GM10248 (cell line): ENCODE data around the gene LENG1.
"Not testable (repeated sequence)": the region's sequence is repeated elsewhere in the genome, so short reads cannot be mapped to it uniquely, and the experiment has no call there.

Experiments used
- CTCF ChIA-PET: fragments of 300-600 bp; sonication (Branson Sonifier 250); formaldehyde crosslinking; extraction: SDS; loops from one replicate; lab custom pipeline; 2021; ENCODE audit warnings: antibody characterized with exemption; lab: Yijun Ruan, JAX
- POLR2A ChIA-PET: fragments of 350-650 bp; sonication (Branson Sonifier 250); formaldehyde crosslinking; extraction: SDS; loops from one replicate; lab custom pipeline; 2020; ENCODE audit warnings: antibody characterized with exemption; lab: Yijun Ruan, JAX
- DNase-seq: peaks from one replicate; pipeline ENCODE4 v3.0.0; 2012; ENCODE audit errors: extremely low spot score
- TF ChIP-seq, protein P1 (sequence below): IDR thresholded peaks from 2 replicates; pipeline ENCODE4 v1.5.1; 2012; ENCODE audit warnings: mild to moderate bottlenecking, low read depth; ENCODE audit errors: extremely low read depth, missing control alignments, control extremely low read depth

Gene LENG1

DNA sequence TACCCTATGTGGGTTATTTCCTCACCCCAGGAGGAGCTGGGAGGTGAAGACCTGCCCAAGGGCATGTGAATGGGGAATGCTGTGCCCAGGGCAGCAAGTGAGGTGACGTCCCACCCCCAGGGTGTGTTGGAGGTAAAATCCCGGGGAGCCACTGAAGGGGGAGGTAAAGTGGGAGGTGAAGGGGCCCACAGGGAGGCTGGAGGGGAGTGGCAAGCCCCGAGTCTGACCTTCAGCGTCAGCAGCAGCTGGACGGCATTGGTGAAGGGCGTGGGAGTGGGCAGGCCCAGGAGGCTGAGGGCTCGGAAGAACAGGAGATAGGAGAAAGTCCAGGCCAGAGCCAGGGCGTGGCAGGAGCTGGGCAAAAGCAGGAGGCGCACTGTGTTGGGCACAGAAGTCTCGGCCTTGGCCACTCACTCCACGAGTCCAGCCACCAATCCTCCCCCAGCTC, 27.4 kb upstream of the LENG1 start:
- CTCF ChIA-PET: interaction anchor here (1.0 to 5.2 kb wide), 3 partner anchors 13 to 18 kb away, joined by 3 to 22 read pairs (median 3); no protein-coding TSS in a partner anchor
- POLR2A ChIA-PET: no interaction called here
- TF ChIP-seq, protein P1, sequence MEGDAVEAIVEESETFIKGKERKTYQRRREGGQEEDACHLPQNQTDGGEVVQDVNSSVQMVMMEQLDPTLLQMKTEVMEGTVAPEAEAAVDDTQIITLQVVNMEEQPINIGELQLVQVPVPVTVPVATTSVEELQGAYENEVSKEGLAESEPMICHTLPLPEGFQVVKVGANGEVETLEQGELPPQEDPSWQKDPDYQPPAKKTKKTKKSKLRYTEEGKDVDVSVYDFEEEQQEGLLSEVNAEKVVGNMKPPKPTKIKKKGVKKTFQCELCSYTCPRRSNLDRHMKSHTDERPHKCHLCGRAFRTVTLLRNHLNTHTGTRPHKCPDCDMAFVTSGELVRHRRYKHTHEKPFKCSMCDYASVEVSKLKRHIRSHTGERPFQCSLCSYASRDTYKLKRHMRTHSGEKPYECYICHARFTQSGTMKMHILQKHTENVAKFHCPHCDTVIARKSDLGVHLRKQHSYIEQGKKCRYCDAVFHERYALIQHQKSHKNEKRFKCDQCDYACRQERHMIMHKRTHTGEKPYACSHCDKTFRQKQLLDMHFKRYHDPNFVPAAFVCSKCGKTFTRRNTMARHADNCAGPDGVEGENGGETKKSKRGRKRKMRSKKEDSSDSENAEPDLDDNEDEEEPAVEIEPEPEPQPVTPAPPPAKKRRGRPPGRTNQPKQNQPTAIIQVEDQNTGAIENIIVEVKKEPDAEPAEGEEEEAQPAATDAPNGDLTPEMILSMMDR: no peak
- no peak for DNase-seq

DNA sequence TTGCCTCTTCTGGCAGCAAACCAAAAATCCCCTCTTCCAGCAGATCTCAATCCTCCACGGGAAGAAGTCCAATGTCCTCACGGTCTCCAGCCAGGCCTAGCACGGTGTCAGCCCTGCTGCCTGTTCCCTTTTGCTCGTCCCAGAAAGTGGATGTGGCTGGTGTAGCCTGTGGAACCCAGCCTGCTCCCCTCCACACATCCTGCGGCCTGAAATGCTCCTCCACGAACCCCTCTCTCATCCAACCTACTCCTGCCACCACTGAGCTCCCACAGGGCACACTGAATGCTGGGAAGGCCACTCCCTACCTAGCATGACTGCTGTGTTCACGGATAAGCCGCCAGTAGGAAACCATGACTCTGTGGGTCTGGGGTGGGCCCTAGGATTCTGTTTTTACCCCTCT, 26.8 kb upstream of the LENG1 start:
- TF ChIP-seq, protein P1: no peak
- no peak for DNase-seq
- POLR2A ChIA-PET: interaction anchor here (0.9 kb wide), 1 partner anchor 11 kb away, joined by 3 read pairs; no protein-coding TSS in a partner anchor
- CTCF ChIA-PET: interaction anchor here (1.0 to 1.1 kb wide), 3 partner anchors 13 to 18 kb away, joined by 3 read pairs; no protein-coding TSS in a partner anchor

DNA sequence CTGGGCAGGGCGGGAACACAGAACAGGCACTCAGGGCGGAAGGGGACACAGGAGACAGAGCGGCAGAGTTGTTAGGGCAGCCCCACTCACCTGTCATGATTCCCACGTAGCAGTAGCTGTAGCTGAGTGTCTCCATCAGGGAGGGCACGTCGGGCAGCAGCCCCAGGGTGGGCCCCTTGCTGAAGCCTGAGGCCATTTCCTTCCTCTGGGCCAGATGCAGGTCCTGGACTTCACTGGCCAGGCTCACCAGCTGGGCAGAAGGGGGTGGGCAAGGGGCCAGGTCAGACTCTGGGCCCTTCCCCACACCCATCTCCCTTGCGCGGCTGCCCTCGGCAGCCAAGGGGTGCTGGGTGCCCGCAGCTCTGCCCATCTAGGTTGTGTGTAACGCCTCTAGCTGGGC, 23.9 kb upstream of the LENG1 start:
- DNase-seq: no peak
- TF ChIP-seq, protein P1: no peak
- CTCF ChIA-PET: interaction anchor here (1.1 to 3.1 kb wide), 2 partner anchors 13 to 16 kb away, joined by 4 to 13 read pairs; no protein-coding TSS in a partner anchor
- POLR2A ChIA-PET: no interaction called here

DNA sequence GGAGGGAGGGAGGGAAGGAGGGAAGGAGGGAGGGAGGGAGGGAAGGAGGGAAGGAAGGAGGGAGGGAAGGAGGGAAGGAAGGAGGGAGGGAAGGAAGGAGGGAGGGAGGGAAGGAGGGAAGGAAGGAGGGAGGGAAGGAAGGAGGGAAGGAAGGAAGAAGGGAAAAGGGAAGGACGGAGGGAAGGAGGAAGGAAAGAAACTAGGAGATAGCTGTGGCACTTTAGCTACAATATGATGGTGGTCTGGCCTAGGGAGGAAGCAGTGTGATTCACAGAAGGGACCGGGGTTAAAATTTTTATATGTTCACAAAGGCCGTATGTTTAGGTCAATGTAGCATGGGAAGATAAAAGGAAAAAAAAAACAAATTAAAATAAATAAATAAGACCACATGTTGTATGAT, 22.4 kb upstream of the LENG1 start:
- DNase-seq: not testable (repeated sequence)
- POLR2A ChIA-PET: interaction anchor here (0.5 kb wide), 1 partner anchor 9 kb away, joined by 5 read pairs; the partner anchor contains the start of gene TMC4
- CTCF ChIA-PET: interaction anchor here (3.1 kb wide), 1 partner anchor 14 kb away, joined by 13 read pairs; no protein-coding TSS in a partner anchor

DNA sequence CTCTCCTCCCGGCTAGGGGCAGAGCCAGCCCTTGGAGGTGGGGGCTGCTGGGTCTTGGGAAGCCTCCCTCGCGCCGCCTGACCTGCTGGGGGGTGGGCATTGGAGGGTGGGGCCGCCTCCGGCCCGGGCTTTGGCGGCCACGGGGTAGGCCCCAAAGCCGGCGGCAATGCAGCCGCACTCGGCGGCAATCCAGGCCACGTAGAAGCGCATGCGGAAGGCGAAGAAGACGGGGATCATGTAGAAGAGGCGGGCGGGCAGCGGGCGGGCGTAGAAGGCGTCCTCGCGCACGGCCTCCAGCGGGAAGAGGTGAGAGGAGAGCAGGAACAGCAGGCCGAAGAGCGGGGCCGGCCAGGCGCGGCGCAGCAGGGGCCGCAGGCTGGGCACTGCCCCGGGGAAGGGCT, 21.2 kb upstream of the LENG1 start:
- ChIA-PET CTCF (interaction anchor here (1.2 kb wide), 1 partner anchor 12 kb away, joined by 5 read pairs; no protein-coding TSS in a partner anchor), POLR2A (no interaction called here)
- TF ChIP-seq, protein P1: no peak
- DNase-seq: no peak

DNA sequence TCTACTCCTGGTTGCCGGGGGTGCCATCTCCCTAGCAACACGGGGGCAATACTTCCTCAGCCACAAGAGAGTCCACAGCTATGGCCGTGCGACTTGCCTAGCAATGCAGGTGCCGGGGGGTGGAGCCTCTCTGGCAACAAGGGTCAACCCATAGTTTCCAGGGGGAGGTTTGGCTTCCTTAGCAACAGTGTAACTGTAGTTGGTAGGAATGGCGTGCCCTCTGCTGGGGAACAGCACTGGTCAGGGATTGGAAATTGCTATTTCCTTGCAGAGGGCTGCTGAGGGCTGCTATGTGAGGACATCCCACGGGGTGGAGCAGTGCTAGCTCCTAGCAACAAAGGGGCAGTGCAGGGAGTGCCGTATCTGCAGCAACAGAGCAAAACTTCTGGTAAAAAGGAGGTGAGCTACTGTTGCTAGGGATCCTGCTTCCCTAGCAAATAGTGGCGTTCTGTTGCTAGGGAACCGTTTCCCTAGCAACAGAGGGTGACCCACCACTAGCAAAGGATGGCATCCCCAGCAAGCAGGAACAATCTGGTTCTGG, 20.5 kb upstream of the LENG1 start:
- ChIA-PET POLR2A (no interaction called here), CTCF (interaction anchor here (0.7 to 1.2 kb wide), 2 partner anchors 9 to 12 kb away, joined by 3 to 5 read pairs; partner anchors contain the start of gene MBOAT7)
- DNase-seq: no peak

More for the DNA sequence above, 20.5 kb upstream of the LENG1 start:
- TF ChIP-seq, protein P1: no peak
